ENCODE measurements around the gene SRSF4. TPM values are rescaled to one million over a fixed set of nuclear protein-coding genes. Genes with fewer than 3 reads are reported as not detected.

Gene SRSF4
- total and polyA plus RNA-seq, 9 of the 15 experiments (the other 6 are each of a cell fraction or from before 2014, with no cell fraction given) = 15.9 to 132 (median 82.0) TPM

DNA sequence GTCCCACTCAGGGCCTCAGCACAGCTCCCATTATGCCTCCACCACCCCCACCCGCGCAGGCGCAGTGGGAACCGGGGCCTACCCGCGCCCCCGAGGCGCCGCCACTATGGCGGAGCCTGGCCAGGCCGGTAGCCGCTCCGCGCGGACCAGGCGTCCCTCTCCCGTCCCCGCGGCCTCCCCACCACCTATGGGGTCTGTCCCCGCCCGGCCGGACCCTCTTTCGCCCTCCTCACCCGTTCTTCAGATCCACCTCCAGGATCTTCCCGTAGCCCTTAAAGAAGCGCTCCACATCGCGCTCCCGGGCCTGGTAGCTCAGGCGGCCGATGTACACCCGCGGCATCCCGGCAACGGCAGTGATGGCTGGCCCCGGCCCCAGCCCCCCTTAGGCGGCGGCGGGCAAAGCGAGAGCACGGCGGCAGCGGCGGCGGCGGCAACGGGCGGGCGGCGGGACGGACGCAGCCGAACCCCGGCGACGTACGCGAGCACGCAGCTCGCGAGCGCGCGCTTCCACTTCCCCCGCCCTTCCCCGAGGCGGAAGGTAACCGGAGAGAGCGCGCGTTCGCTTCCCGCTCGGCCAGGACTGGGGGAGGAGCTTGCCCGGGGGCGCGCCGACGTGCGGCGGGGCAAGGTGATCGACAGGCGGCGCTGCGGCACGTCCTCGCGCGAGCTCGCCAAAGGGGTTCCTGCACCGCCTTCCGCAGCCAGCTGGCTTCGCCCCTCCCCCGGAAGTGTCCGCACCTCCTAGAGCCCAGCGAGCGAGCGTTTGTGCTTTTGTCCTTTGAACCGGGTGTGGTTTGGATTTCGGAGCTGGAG lies at the start of gene SRSF4 (continued):
- TF ChIP-seq HDAC2 (IDR thresholded peaks at IDR 0.05) (no peak), JUND (IDR thresholded peaks at IDR 0.05; ENCODE audit: borderline replicate concordance, low read depth, low read length) (peak; percentile 74; the same call in 1 of the 2 replicates), JUND (tag; IDR thresholded peaks at IDR 0.05; ENCODE audit: borderline replicate concordance, low read depth, low read length) (peak; percentile 77; the same call in 1 of the 3 replicates), CHD2 (IDR thresholded peaks at IDR 0.05; ENCODE audit: low read depth, low read length) (peak; percentile 93), ZNF324 (CRISPR knock-in tag; IDR thresholded peaks at IDR 0.05) (no peak), HDAC1 (IDR thresholded peaks at IDR 0.05) (peak in 1 of 2 experiments; percentile 69; a peak in 2 of 4 replicates), ZNF589 (CRISPR knock-in tag; IDR thresholded peaks at IDR 0.05; ENCODE audit: low read depth) (no peak; the same call in 1 of the 2 replicates), HNRNPUL1 (IDR thresholded peaks at IDR 0.05; ENCODE audit: low read length) (no peak), TEAD1 (CRISPR knock-in tag; IDR thresholded peaks at IDR 0.05) (peak; percentile 52 to 88; a peak in 3 of 4 replicates), GATAD2B (IDR thresholded peaks at IDR 0.05; ENCODE audit: borderline replicate concordance) (peak; percentile 64; the same call in 1 of the 2 replicates), BRCA1 (IDR thresholded peaks at IDR 0.05) (no peak), BRCA1 (CRISPR knock-in tag; IDR thresholded peaks at IDR 0.05) (0 out of 2 replicates have a peak, but pooled peaks have one; percentile 40), GABPA (tag; conservative IDR thresholded peaks at IDR 0.05; ENCODE audit: low read depth) (peak; percentile 98), MEIS2 (IDR thresholded peaks at IDR 0.05; ENCODE audit: partially characterized antibody) (peak; percentile 76), ZNF830 (CRISPR knock-in tag; IDR thresholded peaks at IDR 0.05) (no peak), PCBP1 (IDR thresholded peaks at IDR 0.05; ENCODE audit: low read depth, low read length, poor library complexity, severe bottlenecking) (peak; percentile 54), NFRKB (IDR thresholded peaks at IDR 0.05; ENCODE audit: low read depth) (peak; percentile 83)
- TF ChIP-seq, protein P1, sequence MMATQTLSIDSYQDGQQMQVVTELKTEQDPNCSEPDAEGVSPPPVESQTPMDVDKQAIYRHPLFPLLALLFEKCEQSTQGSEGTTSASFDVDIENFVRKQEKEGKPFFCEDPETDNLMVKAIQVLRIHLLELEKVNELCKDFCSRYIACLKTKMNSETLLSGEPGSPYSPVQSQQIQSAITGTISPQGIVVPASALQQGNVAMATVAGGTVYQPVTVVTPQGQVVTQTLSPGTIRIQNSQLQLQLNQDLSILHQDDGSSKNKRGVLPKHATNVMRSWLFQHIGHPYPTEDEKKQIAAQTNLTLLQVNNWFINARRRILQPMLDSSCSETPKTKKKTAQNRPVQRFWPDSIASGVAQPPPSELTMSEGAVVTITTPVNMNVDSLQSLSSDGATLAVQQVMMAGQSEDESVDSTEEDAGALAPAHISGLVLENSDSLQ (IDR thresholded peaks at IDR 0.05) = peak; percentile 98
- TF ChIP-seq, protein P2, sequence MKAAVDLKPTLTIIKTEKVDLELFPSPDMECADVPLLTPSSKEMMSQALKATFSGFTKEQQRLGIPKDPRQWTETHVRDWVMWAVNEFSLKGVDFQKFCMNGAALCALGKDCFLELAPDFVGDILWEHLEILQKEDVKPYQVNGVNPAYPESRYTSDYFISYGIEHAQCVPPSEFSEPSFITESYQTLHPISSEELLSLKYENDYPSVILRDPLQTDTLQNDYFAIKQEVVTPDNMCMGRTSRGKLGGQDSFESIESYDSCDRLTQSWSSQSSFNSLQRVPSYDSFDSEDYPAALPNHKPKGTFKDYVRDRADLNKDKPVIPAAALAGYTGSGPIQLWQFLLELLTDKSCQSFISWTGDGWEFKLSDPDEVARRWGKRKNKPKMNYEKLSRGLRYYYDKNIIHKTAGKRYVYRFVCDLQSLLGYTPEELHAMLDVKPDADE (conservative IDR thresholded peaks at IDR 0.05; ENCODE audit: control insufficient read depth, low read depth, low read length) = peak; percentile 91
- TF ChIP-seq, protein P3, sequence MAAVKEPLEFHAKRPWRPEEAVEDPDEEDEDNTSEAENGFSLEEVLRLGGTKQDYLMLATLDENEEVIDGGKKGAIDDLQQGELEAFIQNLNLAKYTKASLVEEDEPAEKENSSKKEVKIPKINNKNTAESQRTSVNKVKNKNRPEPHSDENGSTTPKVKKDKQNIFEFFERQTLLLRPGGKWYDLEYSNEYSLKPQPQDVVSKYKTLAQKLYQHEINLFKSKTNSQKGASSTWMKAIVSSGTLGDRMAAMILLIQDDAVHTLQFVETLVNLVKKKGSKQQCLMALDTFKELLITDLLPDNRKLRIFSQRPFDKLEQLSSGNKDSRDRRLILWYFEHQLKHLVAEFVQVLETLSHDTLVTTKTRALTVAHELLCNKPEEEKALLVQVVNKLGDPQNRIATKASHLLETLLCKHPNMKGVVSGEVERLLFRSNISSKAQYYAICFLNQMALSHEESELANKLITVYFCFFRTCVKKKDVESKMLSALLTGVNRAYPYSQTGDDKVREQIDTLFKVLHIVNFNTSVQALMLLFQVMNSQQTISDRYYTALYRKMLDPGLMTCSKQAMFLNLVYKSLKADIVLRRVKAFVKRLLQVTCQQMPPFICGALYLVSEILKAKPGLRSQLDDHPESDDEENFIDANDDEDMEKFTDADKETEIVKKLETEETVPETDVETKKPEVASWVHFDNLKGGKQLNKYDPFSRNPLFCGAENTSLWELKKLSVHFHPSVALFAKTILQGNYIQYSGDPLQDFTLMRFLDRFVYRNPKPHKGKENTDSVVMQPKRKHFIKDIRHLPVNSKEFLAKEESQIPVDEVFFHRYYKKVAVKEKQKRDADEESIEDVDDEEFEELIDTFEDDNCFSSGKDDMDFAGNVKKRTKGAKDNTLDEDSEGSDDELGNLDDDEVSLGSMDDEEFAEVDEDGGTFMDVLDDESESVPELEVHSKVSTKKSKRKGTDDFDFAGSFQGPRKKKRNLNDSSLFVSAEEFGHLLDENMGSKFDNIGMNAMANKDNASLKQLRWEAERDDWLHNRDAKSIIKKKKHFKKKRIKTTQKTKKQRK (IDR thresholded peaks at IDR 0.05; ENCODE audit: borderline replicate concordance, low read depth, low read length) = no peak
- TF ChIP-seq, protein P4, sequence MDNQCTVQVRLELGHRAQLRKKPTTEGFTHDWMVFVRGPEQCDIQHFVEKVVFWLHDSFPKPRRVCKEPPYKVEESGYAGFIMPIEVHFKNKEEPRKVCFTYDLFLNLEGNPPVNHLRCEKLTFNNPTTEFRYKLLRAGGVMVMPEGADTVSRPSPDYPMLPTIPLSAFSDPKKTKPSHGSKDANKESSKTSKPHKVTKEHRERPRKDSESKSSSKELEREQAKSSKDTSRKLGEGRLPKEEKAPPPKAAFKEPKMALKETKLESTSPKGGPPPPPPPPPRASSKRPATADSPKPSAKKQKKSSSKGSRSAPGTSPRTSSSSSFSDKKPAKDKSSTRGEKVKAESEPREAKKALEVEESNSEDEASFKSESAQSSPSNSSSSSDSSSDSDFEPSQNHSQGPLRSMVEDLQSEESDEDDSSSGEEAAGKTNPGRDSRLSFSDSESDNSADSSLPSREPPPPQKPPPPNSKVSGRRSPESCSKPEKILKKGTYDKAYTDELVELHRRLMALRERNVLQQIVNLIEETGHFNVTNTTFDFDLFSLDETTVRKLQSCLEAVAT (IDR thresholded peaks at IDR 0.05) = peak; percentile 57 to 68; a peak in 2 of 4 replicates

Data from K562 (cell line).